Ovary (tissue), 3 donors: Measurements from ENCODE around the gene FMO5.

Source experiments
- POLR2A ChIP-seq: fragments of 450-650 bp; IDR thresholded peaks from one replicate; pipeline ENCODE4 v1.6.1; 2017; ENCODE audit warnings: antibody characterized with exemption, mild to moderate bottlenecking, moderate library complexity
- TF ChIP-seq, protein P1 (sequence below), 3 donors: fragments of 450-650 bp in 2 of 3; fragments of 200-600 bp in 1 of 3; IDR thresholded peaks; one replicate each; pipeline versions ENCODE4 v1.5.1 to v1.8.0; 2016 to 2022; ENCODE audit warnings: antibody characterized with exemption in 3 of 3, mild to moderate bottlenecking in 1 of 3
- donor health status: DM: no; HTN: no; CAD: no.

DNA sequence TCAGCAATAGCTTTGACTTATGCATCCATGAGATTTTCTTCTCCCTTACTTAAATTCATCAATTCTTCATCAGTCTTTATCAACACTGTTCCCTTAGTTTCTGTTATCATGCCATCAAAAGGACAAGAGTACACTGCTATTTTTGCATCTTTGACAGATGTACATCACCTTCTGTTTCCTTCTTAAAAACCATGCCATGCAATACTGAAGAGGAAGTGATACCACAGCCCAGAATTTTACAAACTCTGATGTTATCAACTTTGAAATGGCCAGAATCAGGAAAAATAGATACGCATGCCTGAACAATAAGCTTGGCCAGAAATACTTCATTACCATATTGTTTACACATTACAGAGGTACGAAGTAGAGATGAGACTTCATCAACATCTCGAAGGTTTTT is 21.1 kb downstream of the FMO5 start:
- no peak for TF ChIP-seq POLR2A
- TF ChIP-seq, protein P1, sequence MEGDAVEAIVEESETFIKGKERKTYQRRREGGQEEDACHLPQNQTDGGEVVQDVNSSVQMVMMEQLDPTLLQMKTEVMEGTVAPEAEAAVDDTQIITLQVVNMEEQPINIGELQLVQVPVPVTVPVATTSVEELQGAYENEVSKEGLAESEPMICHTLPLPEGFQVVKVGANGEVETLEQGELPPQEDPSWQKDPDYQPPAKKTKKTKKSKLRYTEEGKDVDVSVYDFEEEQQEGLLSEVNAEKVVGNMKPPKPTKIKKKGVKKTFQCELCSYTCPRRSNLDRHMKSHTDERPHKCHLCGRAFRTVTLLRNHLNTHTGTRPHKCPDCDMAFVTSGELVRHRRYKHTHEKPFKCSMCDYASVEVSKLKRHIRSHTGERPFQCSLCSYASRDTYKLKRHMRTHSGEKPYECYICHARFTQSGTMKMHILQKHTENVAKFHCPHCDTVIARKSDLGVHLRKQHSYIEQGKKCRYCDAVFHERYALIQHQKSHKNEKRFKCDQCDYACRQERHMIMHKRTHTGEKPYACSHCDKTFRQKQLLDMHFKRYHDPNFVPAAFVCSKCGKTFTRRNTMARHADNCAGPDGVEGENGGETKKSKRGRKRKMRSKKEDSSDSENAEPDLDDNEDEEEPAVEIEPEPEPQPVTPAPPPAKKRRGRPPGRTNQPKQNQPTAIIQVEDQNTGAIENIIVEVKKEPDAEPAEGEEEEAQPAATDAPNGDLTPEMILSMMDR (IDR thresholded peaks at IDR 0.05) = no peak
